Stomach (tissue), 9 donors: ENCODE measurements around the gene CARMIL1. TPM values are rescaled to one million over a fixed set of nuclear protein-coding genes. Genes with fewer than 3 reads are reported as not detected.

Experiments used
- DNase-seq, 2 donors: peaks; one replicate each; pipeline versions ENCODE4 v3.0.0 to v3.0.0-alpha.2; 2013 to 2019
- H3K27ac ChIP-seq, 5 donors: fragments of 200-600 bp in 4 of 5; sonication (generic) in 4 of 5; one replicate each; pipeline ENCODE4 v1.5.1; 2013 to 2019; ENCODE audit warnings: mild to moderate bottlenecking in 1 of 5, moderate library complexity in 1 of 5
- H3K27me3 ChIP-seq, 3 donors: fragments of 200-600 bp; sonication (generic); one replicate each; pipeline ENCODE4 v1.5.1; 2017 to 2019; ENCODE audit warnings: mixed run types in 1 of 3
- H3K36me3 ChIP-seq, 4 donors: fragments of 200-600 bp; sonication (generic); 1 replicate in 3 of 4; 2 replicates in 1 of 4; pipeline ENCODE4 v1.5.1; 2016 to 2019
- H3K4me1 ChIP-seq, 4 donors: fragments of 200-600 bp; sonication (generic); one replicate each; pipeline ENCODE4 v1.5.1; 2016 to 2019
- H3K4me3 ChIP-seq, 4 donors: fragments of 200-600 bp; sonication (generic) in 3 of 4; one replicate each; pipeline ENCODE4 v1.5.1; 2016 to 2019; ENCODE audit warnings: mild to moderate bottlenecking in 1 of 4
- H3K9me3 ChIP-seq, 4 donors: fragments of 200-600 bp; sonication (generic); one replicate each; pipeline ENCODE4 v1.5.1; 2016 to 2019
- EP300 ChIP-seq: sonication (generic); formaldehyde crosslinking; IDR thresholded peaks from one replicate; pipeline ENCODE4 v1.6.1; 2017; ENCODE audit warnings: antibody characterized with exemption
- POLR2A ChIP-seq, 4 donors: fragments of 450-650 bp; IDR thresholded peaks; one replicate each; pipeline ENCODE4 v1.6.1; 2016; ENCODE audit warnings: antibody characterized with exemption in 4 of 4, control low read depth in 2 of 4, mild to moderate bottlenecking in 1 of 4, moderate library complexity in 1 of 4
- POLR2AphosphoS5 ChIP-seq, 3 donors: sonication (generic); formaldehyde crosslinking; IDR thresholded peaks; one replicate each; pipeline ENCODE4 v1.6.1; 2016; ENCODE audit warnings: antibody characterized with exemption in 3 of 3
- WGBS, 5 donors: extraction: QIAGEN DNeasy Blood & Tissue Kit in 3 of 5; methylation state at CpG; one replicate each; pipeline versions ENCODE4 v1.1.5 to v1.1.7; 2013 to 2018; 5-methylcytosine and 5-hydroxymethylcytosine counted together
- intact Hi-C: fragments of 100-400 bp; cut with DNase I; formaldehyde crosslinking; loops from one replicate; pipeline ENCODE4 v1.15.1; 2023; ENCODE audit warnings: low total_unique reads
- polyA plus RNA-seq, 3 donors: library from polyadenylated mRNA; stranded (reverse); fragments of 200-250 nt; gene quantifications; one replicate each; pipeline ENCODE4 v1.2.3, GENCODE V29; 2013
- total RNA-seq, 5 donors: library from RNA; depleted of rRNA; stranded (reverse); fragments of >200 nt; gene quantifications; one replicate each; pipeline versions ENCODE4 v1.1.0 to v1.2.3, GENCODE V29; 2014 to 2016
- TF ChIP-seq, protein P1 (sequence below), 7 experiments: fragments of 450-650 bp in 4 of 7; fragments of 200-600 bp in 3 of 7; sonication (generic) in 3 of 7; IDR thresholded peaks; one replicate each; pipeline ENCODE4 v1.5.1; 2016 to 2019; ENCODE audit warnings: antibody characterized with exemption in 7 of 7, control low read depth in 2 of 7, mild to moderate bottlenecking in 1 of 7
- donor health status: healthy with polysubstance abuse.
- donor health status: Bipolar disorder and iron deficiency.
- donor health status: healthy.

The CARMIL1 gene
- total and polyA plus RNA-seq, 8 donors, result 10.5 to 42.7 (median 14.9) TPM

- H3K9me3 ChIP-seq, result no peaks in the 10 kb centered on the region
- no peak overlapping the region for H3K27ac ChIP-seq
- DNase-seq, result no peak
- no peaks in the 10 kb centered on the region for H3K36me3 ChIP-seq
- peaks cover 15 to 40% (median 18%) of the 10 kb centered on the region in 4 donors for H3K4me1 ChIP-seq
- H3K27me3 ChIP-seq, result no peaks in the 10 kb centered on the region
- 77 to 94% (median 89%) methylated on average over 2 of the region's 2 CpGs for WGBS, 5 donors
- H3K4me3 ChIP-seq, result no peak overlapping the region
- intact Hi-C loops, result no loop called here
- TF ChIP-seq EP300 (no peak), POLR2AphosphoS5 (IDR thresholded peaks at IDR 0.05) (no peak)
Observed at GRCh38 chr6:25417046-25417605, 138.0 kb downstream of the CARMIL1 start.

- Histone ChIP-seq H3K4me1 (peaks cover 11 to 26% (median 14%) of the 10 kb centered on the region in 4 donors), H3K27ac (no peak overlapping the region), H3K27me3 (no peaks in the 10 kb centered on the region), H3K36me3 (no peaks in the 10 kb centered on the region), H3K4me3 (no peak overlapping the region), H3K9me3 (no peaks in the 10 kb centered on the region)
- 55 to 81% (median 71%) methylated on average over 5 of the region's 5 CpGs for WGBS, 5 donors
- TF ChIP-seq POLR2AphosphoS5 (IDR thresholded peaks at IDR 0.05) (no peak), POLR2A (IDR thresholded peaks at IDR 0.05) (no peak), EP300 (no peak)
- TF ChIP-seq, protein P1, sequence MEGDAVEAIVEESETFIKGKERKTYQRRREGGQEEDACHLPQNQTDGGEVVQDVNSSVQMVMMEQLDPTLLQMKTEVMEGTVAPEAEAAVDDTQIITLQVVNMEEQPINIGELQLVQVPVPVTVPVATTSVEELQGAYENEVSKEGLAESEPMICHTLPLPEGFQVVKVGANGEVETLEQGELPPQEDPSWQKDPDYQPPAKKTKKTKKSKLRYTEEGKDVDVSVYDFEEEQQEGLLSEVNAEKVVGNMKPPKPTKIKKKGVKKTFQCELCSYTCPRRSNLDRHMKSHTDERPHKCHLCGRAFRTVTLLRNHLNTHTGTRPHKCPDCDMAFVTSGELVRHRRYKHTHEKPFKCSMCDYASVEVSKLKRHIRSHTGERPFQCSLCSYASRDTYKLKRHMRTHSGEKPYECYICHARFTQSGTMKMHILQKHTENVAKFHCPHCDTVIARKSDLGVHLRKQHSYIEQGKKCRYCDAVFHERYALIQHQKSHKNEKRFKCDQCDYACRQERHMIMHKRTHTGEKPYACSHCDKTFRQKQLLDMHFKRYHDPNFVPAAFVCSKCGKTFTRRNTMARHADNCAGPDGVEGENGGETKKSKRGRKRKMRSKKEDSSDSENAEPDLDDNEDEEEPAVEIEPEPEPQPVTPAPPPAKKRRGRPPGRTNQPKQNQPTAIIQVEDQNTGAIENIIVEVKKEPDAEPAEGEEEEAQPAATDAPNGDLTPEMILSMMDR (IDR thresholded peaks at IDR 0.05), result no peak
- DNase-seq, result no peak
- intact Hi-C loops, result no loop called here
Observed at GRCh38 chr6:25418454-25419052, 139.4 kb downstream of the CARMIL1 start.

DNA sequence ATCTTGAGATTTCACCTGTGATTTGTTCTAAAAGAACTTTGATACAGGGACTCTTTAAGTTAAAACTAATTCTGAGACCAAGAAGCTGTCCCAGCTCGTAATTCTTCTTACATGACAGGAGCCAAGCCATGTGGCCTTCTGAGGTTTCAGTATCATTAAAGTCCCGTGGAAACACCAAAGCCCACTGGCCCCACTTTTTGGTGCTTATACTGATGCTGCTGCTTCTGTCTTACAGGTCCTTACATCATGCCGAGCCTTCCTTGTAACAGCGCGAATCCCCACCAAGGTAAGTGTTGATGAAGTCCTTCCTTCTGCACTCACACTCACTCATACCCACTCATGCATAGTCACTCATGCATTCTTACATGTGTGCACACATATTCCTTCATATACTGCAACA lies 140.7 kb downstream of the CARMIL1 start:
- DNase-seq, result no peak
- intact Hi-C loops, result no loop called here
- no peaks in the 10 kb centered on the region for H3K27me3 ChIP-seq
- WGBS, 5 donors, result 94 to 96% (median 95%) methylated on average over 5 of the region's 5 CpGs
- no peaks in the 10 kb centered on the region for H3K36me3 ChIP-seq
- H3K9me3 ChIP-seq, result no peaks in the 10 kb centered on the region
- H3K4me1 ChIP-seq, result peaks cover 2 to 15% (median 5%) of the 10 kb centered on the region in 4 donors
- no peak overlapping the region for H3K4me3 ChIP-seq
- no peak overlapping the region for H3K27ac ChIP-seq
- TF ChIP-seq EP300 (no peak), POLR2AphosphoS5 (IDR thresholded peaks at IDR 0.05) (no peak), POLR2A (IDR thresholded peaks at IDR 0.05) (no peak)
- TF ChIP-seq, protein P1 (IDR thresholded peaks at IDR 0.05), result no peak

- H3K27ac ChIP-seq, result no peak overlapping the region
- 79 to 95% (median 90%) methylated on average over 6 of the region's 6 CpGs for WGBS, 5 donors
- peak in 1 of 2 donors; percentile 20 for DNase-seq
- H3K9me3 ChIP-seq, result no peaks in the 10 kb centered on the region
- H3K27me3 ChIP-seq, result no peaks in the 10 kb centered on the region
- TF ChIP-seq POLR2A (IDR thresholded peaks at IDR 0.05) (no peak), POLR2AphosphoS5 (IDR thresholded peaks at IDR 0.05) (no peak), EP300 (no peak)
- TF ChIP-seq, protein P1 (IDR thresholded peaks at IDR 0.05), result no peak
- peaks cover 0 to 6% (median 1%) of the 10 kb centered on the region in 4 donors for H3K4me1 ChIP-seq
- H3K4me3 ChIP-seq, result no peak overlapping the region
- no peaks in the 10 kb centered on the region for H3K36me3 ChIP-seq
- intact Hi-C loops, result no loop called here
Observed at GRCh38 chr6:25423358-25423757, 144.2 kb downstream of the CARMIL1 start.

DNA sequence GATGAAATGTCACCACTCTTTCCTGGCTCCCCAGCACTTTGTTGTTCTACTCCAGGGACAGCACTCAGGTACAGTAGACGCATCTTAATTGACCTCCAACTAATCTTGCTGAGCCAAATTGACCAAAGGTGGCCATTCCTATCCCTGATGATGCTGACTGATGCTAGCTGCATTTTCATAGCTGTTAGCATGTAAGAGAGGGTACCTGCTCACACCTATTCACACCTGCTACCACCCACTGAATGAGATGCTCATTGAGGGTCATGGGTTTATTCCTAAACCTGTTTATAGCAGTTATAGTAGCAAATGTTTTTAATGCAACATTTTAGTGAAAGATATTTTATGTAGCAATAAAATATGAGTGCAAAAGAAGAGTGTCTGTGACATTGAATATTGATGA lies 145.1 kb downstream of the CARMIL1 start:
- no peak overlapping the region for H3K4me3 ChIP-seq
- H3K27ac ChIP-seq, result no peak overlapping the region
- intact Hi-C loops, result no loop called here
- H3K27me3 ChIP-seq, result no peaks in the 10 kb centered on the region
- 87 to 100% (median 100%) methylated on average over 1 of the region's 1 CpG for WGBS, 5 donors
- TF ChIP-seq POLR2AphosphoS5 (IDR thresholded peaks at IDR 0.05) (no peak), POLR2A (IDR thresholded peaks at IDR 0.05) (no peak), EP300 (no peak)
- TF ChIP-seq, protein P1 (IDR thresholded peaks at IDR 0.05), result no peak
- H3K4me1 ChIP-seq, result no peaks in the 10 kb centered on the region
- H3K9me3 ChIP-seq, result no peaks in the 10 kb centered on the region
- no peaks in the 10 kb centered on the region for H3K36me3 ChIP-seq
- DNase-seq, result no peak
